NCI-H774 (cell line): ENCODE results near the gene SSBP3.
A peak's percentile ranks its signal among the peaks of the same experiment; 100 is the strongest.
"Not testable (repeated sequence)": the region's sequence is repeated elsewhere in the genome, so short reads cannot be mapped to it uniquely, and the experiment has no call there.

Experiments
- DNase-seq: peaks from one replicate; lab custom pipeline; 2025; lab: John Stamatoyannopoulos, UW

The SSBP3 gene

DNA sequence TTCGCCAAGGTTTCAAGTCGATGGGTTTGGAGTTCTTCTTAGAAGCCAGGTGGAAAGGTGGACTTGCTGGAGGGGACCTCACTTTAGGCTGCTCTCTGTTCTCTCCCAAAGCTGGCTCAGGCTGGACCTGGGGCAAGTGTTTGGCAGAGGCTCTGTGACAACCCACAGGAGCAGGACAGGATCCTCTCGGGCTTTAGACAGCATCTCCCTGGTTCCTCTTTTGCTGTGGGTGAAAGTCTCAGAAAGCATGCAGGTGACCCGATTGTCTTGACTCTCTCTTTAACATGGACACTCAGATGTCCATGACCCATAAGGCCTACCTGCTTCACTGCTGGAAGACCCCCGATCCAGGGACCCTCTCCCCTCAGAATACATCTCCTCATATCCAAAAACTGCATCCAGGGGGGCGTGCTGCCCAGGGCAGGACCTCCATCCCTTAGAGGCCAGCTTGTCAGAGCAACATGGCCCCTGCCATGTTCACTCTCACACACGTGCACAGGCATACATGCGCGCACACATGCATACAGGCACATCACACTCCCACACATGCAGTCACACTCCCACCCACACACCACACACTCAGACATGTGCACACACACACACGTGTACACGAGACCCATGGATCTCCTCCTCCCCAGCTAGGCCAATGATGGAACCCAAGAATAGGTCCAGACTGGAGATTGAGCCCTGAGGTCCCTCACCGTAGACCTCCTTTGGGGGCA, 184.9 kb downstream of the SSBP3 start:
- DNase-seq: no peak

DNA sequence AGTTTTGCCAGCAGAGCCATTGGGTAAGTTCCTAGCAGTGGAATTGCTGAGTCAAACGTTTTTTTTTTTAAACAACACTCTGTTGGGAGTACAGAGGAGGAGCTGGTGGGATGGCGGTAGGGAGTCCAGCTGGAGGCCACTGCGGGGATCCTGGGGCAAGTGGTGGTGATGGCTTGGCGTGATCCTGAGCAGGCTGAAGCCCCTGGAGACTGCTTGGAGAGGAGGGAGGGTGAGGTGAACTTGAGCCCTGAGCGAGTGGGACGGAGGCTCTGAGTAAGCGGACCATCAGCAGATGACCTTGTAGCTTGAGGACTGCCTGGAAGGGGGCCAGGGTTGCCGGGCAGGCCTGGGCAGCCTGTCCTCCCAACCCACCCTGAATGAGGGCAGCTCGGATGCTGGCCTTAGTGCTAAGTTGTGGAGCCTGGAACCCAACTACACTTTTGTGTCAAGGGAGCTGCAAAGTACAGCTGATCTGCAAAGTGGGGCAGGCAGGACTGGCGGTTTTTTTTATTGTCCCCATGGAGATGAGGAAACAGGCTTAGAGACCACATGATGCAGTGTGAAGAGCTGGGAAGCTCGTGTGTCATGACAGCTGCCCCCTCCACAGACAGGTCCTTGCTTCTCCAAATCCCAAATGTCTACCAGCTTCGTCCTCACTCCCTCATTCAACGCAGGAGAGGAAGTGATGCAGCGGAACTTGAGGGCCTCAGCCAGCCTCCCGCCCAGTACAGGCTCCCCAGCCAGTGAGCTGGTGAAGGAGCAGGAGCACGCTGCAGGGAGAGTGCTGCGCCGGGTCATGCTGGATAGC, 186.0 kb downstream of the SSBP3 start:
- no peak for DNase-seq

DNA sequence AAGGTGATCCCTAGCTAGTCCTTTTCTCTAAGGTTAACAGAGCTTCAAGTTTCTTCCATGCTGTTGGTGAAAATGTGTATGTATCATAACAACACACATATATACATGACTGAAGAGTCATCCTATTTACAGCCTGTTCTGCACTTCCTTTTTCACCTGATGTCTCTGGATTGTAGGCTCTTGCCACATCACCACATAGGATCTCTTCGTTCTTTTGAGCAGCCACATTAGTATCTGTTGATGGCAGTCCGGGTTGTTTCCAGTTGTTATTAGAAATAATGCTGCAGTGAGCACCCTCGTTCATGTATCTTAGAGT, 186.5 kb downstream of the SSBP3 start:
- no peak for DNase-seq

DNA sequence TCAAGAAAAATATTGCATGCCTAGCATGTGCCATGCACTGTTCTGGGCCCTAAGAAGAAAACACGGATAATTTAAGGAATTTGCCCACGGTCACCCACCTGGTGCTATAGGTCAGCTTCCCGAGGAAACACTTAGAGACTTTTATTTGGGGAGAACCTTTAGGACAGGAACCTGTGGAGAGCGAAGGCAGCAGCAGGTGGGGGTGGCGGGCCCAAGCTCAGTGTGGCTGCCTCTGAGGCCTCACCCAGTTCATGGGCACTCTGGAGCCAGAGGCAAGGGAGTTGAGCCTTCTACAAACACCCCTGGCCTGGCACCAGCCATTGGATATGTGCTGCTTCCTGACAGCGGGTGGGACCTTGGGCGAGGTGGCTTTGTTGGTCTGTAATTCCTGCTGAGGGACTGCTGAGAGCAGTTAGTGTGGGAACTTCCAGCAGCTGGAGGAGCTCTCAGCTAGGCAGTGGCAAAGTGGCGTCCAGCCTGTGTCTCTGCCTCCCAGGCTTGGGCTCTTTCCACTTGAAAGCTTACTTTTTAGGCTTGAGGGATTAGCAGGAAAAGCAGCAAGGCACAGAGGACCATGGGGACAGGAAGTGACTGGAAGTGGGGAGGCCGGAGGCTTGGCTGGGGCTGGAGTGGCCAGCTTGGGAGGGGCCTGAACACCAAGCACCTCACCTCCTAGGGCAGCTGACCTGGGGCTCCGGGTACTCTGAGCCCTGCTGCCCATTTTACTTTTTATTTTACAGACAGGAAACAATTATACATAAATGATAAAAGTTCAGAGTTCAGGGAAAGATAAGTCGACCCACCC, 187.1 kb downstream of the SSBP3 start:
- DNase-seq: no peak

DNA sequence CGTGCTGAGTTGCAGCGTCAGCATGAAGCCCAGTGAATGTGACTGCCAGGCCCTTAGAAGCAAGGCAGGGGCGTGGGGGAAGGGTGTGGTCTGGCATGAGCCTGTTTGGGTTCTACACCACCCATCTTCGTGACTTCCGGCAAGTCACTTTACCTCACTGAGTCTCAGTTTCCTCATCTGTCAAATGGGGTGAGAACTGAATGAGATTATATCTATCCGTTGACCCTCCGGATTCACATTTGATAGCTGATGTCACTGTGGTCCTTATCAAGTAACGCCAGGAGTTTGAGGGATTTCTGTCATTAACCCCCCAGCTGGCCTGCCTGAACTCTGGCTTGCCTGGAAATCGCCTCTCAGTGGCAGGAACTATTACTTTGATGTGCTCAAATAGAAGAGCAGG, 190.7 kb downstream of the SSBP3 start:
- no peak for DNase-seq

DNA sequence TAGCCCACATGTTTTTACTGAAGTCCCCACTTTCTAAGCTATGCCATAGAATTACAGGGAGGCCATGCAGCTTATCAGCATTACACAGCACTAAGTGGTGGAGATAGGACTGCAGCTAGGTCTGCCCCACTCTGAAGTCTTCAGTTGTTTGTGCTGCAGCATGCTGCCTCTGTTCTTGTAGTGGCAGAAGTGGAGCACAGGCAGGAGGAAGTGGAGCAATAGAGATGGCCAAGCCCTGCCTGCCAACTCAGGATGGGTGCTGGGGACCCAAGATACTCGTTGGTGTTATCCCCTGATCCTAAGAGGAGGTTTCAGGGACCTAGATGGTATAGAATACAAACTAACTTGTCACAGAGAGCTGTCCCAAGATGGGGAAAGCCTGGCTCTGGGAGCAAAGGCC, 193.3 kb downstream of the SSBP3 start:
- no peak for DNase-seq

DNA sequence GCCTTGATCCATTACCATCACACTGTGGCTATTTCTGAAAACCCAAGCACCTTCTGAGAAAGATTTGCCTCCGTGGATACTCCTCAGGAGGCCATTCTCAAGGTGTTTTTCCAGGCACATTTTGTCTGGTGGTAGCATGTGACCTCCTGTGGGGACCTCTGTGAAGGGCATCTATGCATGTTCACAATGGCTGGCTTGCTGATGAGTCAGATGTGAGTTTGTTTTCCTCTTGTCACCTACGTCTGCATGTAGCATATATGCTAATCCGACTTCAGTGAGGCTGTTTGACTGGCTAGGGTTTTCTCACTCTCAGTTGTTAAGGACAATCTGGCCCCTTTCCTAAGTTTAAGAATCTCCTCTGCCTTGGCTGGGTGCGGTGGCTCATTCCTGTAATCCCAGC, 198.3 kb downstream of the SSBP3 start:
- DNase-seq: not testable (repeated sequence)

DNA sequence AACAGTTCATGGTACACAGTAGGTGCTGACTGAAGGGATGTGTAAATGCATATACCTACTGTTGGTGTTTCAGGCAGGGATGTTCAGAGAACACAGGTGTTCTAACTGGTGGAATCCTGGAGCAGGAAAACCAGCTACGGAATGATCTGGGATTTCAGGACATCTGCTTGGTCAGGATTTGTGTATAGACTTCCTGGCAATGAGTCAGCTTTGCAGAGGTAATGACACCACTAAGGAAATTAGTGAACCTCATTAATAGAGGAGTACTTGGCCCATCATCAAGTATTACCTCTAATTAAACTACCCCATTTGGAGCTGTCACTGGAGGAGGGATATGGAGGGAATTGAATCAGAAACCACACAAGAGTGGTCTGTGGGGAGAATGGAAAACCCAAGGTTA, 198.9 kb downstream of the SSBP3 start:
- DNase-seq: no peak

DNA sequence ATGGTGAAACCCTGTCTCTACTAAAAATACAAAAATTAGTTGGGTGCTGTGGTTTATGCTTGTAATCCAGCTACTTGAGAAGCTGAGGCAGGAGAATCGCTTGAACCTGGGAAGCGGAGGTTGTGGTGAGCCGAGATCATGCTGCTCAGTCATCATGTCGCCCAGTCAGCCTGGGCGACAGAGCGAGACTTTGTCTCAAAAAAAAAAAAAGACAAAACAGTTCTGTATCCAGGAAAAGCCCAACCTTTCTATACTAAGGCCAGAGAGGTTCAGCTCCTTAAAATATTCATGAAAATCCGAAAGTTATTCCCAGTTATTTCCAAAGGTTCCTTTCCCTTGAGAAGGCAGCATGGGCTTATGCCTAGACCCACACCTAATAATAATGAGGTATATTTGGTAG, 202.0 kb downstream of the SSBP3 start:
- no peak for DNase-seq

DNA sequence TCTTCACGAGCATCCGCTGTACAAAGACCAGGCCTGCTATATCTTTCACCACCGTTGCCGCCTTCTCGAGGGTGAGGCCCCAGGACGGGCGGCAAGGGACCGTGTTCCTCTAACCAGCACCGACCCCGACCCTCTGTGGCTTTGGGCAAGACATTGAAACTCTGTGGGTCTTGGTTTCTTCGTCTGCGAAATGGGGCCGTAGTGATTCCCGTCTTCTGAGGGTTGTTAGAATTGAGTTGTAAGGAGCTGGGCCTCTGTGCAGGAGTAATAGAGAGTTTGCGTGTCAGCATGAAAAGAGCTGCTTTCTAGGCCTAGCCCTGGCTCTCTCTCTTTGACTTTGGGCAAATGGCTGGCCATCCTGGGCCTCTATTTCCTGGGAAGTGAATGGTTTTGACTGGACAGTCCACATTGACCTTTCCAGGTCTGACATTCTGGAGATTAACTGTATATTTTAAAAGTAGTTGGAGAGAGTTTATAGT, 205.6 kb downstream of the SSBP3 start:
- no peak for DNase-seq

DNA sequence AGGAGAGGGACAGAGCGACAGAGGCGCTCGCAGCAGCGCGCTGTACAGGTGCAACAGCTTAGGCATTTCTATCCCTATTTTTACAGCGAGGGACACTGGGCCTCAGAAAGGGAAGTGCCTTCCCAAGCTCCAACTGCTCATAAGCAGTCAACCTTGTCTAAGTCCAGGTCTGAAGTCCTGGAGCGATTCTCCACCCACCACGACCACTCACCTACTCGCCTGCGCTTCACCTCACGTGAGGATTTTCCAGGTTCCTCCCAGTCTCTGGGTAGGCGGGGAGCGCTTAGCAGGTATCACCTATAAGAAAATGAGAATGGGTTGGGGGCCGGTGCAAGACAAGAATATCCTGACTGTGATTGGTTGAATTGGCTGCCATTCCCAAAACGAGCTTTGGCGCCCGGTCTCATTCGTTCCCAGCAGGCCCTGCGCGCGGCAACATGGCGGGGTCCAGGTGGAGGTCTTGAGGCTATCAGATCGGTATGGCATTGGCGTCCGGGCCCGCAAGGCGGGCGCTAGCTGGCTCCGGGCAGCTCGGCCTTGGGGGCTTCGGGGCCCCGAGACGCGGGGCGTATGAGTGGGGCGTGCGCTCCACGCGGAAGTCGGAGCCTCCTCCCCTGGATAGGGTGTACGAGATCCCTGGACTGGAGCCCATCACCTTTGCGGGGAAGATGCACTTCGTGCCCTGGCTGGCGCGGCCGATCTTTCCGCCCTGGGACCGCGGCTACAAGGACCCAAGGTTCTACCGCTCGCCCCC, 206.3 kb downstream of the SSBP3 start, which contains the start of the genes CYB5RL and MRPL37:
Gene CYB5RL, minus strand, starts transcription at position 266 of the 754 bp plus-strand sequence. CDS start 4,414 bp downstream, outside the sequence.
Gene MRPL37, plus strand, starts transcription at position 403 of the 754 bp plus-strand sequence. Its CDS starts 77 bp downstream, at position 480.
- DNase-seq: peak; percentile 98

DNA sequence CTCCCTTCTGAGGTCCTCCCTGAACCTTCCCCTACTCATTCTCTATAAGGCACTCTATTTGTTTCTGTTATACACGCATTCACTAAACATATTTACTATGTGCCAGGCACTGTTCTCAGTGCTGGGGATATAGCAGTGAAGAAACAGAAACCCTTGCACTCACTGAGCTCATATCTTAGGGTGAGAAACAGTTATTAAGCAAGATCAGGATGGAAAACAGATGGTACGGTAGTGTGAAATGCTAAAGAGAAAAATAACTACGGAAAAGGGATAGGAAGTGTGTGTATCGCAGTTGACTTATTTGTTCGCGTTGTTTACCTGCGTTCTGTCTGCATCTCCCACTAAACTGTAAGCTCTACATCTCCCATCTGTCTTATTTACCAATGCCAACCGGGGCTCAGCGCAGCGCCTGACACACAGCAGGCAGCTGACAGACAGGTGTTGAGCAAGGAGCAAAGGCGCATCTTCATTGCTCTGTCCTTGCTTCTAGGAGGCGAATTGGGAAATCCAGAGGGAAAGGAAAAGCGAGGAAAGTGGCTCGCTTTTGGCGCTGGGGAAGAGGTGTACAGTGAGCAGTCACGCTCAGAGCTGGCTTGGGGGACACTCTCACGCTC, 206.9 kb downstream of the SSBP3 start:
- no peak for DNase-seq

DNA sequence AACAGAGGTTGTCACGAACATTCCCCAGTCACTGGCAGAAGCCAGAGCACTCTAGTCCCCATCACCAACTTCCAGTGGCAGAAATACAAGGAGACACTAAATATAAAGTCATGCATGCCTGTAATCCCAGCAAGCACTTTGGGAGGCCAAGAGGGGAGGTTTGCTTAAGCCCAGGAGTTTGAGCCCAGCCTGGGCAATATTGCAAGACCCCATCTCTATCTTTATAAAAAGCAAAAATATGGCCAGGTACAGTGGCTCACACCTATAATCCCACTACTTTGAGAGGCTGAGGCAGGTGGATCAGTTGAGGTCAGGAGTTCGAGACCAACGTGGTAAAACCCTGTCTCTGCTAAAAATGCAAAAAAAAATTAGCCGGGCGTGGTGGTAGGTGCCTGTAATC, 212.7 kb downstream of the SSBP3 start:
- no peak for DNase-seq

DNA sequence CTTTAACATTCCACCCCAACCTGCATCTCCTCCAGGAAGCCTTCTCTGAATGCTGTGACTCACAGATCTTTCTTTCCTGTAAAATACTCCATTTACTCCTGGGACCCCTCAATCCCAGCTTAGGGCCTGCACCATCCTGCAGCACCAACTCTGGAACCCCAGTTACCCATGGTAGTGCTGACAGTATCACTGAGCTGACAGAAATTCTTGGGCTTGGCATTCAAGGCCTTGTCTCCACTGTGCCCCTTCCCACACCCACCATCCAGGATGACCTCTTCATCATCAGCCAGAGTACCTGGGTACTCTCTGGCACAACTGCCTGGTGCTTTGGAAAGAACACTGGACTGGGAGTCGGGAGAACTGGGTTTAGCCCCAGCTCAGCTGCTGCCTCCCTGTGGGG, 214.7 kb downstream of the SSBP3 start:
- DNase-seq: no peak

DNA sequence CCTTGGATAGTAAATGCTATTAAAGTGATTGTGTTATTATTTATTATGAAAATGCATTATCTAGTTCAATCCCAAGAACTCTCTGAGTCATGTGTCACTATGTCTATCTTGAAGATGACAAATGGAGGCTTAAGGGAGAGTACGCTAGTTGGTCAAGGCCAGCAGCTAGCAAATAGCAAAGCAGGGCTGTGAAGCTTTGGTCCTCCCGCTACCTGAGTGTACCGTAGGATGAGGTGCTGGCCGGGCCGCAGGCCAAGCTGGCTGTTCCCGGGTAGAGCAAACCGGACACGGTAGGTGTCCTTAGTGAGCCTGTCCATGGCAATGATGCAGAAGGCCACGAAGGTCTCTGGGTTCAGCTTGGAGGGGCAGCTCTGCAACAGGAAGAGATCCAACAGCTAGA, 215.7 kb downstream of the SSBP3 start:
- no peak for DNase-seq

DNA sequence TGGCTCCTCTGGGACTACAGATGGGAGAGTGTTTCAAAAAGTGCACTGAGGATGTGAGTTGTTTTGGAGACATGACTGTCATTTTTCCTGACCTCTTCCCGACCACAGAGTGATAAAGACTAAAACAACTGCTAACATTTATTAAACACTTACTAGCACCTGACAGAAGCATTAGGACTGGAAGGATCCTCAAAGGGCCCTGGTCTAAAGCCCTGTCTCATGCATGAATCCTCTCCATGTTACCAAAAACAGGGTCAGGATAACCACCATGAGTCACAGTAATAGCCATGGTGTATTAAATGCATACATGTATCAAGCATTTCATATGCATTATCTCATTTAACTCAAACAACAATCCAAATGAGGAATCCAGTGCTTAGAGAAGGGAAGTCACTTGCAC, 217.9 kb downstream of the SSBP3 start:
- DNase-seq: no peak

DNA sequence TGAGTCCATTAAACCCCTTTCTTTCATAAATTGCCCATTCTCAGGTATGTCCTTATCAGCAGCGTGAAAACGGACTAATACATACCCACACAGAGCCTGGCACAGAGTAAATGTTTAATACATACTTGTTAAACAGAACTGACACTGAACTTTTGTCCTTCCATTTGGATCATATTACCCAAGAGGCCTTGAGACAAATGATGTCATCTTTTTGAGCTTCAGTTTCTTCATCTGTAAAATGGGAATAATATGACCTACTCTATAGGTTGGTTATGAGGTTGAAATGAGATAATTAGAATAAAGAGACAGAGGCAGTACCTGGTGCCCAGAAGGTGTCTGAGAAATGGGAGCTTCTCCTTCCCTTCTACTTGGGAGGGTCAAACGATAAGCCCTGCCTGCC, 220.1 kb downstream of the SSBP3 start:
- DNase-seq: no peak

DNA sequence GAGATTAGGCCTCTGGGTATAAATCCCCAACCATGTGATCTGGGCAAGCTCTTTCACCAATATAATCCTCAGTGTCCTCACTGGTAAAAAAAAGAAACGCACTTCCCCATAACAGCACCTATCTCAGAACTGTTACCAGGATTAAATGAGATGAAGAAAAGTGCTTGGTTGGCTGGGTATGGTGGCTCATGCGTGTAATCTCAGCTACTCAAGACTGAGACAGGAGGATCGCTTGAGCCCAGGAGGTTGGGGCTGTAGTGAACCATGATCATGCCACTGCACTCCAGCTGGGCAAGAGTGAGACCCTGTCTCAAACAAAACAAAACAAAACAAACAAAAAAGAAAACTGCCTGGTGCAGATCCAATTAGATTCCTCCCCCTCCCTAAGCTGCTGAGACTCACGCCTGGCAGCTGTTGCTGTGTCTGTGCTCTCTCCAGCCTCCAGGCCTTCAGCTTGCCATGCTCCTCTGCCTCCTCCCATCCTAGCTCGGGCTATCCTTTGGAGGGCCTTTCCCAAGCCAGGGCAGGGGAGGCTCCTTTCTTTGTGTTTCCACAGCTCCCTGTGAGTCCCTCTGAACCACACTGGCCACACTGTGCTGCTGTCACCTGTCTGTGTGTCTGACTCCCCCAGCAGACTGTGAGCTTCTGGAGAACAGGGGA, 225.4 kb downstream of the SSBP3 start:
- DNase-seq: no peak

DNA sequence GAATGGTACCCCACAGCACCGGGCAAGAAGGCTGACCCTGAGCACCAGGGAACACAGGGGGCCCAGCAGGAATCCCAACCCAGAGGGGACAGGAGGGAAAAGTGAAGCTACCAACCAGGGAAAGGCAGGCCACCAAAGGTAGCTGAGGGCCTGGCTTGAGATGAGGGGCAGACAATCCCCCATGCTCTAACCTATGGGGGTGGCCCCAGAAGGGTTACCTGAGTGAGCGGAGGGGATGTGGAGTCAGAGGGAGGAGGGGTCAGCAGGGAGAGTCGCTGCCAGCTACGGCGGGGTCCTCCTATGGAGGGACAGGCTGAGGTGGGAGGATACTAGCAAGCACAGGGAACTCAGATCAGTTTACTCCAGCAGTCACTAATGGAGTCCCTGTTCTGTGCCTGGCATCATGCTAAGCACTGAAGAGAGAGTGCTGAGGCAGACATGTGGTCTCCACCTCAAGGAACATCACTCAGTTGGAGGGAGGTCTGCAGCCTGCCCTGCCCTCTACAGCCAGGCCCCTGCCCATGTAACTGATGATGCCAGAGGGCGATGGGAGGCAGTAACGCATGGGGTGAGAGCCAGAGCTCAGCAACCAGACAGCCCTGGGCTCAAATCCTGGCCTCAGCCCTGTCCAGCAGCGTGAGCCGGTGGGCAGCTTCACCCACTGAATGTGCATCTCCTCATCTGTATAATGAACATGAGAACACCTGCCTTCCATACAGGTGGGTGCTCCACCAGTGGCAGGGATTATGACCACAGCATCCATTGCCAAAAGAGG, 227.7 kb downstream of the SSBP3 start:
- DNase-seq: no peak

DNA sequence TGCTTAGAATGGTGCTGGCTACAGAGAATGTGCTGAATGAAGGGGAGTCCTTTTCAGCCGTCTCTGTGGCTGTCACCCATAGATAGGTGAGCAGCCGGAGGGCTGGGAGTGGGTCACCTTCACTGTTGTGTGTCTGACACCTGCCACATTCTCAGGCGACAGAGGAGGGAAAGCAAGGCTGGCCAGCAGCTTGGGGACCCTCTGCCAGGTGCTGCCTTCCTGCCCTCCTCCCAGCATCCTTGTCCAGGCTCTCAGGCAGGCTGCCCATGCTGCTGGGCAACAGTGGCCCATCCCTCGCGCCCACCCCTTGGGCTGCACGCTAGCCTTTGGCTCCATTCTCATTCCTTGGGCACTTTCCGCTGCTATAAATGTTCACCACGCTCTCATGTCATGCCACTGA, 228.5 kb downstream of the SSBP3 start:
- no peak for DNase-seq
